GM18951 (cell line): Measurements from ENCODE around the gene TADA2A.

ENCODE experiments used
- POLR2A ChIP-seq: IDR thresholded peaks from 4 replicates; pipeline ENCODE4 v1.6.1; 2011; ENCODE audit warnings: mild to moderate bottlenecking; ENCODE audit not compliant: insufficient read length, insufficient read depth; ENCODE audit errors: extremely low read depth
- in situ Hi-C: fragments of 300-500 bp; cut with MboI; formaldehyde crosslinking; loops from one replicate; pipeline ENCODE4 v1.12.0; 2022; ENCODE audit warnings: low sequenced_read_pairs, mixed read lengths, inconsistent platforms; ENCODE audit not compliant: unreplicated experiment

TADA2A gene

DNA sequence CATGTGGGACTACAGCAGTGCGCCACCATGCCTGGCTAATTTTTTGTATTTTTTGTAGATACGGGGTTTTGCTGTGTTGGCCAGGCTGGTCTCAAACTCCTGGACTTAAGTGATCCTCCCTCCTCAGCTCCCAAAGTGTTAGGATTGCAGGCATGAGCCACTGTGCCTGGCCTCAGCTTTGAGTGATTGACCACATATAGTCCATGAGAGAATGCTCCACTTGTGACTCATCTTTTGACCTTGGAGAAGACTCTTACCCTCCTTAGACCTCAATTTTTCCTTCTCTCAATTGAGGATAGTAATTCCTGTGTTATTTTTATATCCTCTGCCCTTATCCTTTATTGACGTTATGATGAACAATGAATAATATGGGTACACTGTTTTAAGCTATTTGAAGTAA, 52.1 kb downstream of the TADA2A start:
- in situ Hi-C loops, result no loop called here
- no peak for TF ChIP-seq POLR2A

DNA sequence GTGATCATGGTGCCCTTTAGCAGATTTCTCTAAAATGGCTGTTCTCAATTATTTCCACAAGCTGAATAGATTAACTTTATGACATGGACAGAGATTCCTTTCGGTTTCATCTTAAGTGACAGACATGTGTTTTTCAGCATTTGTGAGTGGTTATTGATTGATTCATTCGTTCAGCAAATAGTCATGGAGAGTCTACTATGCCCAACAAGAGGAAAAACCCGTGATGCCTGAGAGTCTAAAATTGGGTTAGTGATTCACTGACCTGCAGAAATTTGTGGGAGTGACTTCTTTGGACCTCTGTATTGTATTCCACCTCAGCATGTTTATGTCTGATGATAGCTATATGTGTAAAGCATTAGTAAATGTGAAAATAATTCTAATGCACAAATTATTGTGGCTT, 55.0 kb downstream of the TADA2A start:
- no peak for TF ChIP-seq POLR2A
- in situ Hi-C loops, result no loop called here

DNA sequence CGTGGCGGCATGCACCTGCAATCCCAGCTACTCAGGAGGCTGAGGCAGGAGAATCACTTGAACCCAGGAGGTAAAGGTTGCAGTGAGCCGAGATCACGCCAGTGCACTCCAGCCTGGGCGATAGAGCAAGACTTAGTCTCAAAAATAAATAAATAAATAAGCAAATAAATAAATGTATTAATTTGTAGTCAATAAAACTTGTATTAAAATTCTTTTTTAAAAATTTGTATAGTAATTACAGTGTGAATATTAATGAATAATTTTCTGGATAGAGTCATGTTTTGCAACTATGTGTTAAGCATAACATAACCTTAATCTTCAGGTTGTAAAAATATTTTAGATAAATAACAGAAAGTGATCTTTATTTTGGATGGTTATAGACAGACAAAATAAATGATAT, 55.8 kb downstream of the TADA2A start:
- in situ Hi-C loops, result no loop called here

DNA sequence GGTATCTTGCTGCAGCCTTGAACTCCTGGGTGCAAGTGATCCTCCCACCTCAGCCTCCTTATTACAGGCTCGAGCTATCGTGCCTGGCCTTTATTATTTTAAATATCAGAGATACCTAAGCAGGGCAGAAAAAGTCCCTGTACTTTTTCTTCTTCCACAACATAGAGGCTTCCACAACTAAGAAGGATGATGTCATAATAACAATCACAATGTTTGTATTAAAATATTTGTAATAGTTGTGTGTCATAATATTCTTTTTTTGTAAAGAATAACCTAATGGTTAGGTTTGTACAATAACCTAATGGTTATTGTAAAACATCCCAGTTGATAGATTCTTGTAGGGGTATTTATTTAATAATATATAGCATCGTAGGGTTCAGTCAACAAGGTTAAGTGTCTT, 56.4 kb downstream of the TADA2A start:
- in situ Hi-C loops, result no loop called here
- no peak for TF ChIP-seq POLR2A

More for the DNA sequence above, 55.8 kb downstream of the TADA2A start:
- TF ChIP-seq POLR2A, result no peak

DNA sequence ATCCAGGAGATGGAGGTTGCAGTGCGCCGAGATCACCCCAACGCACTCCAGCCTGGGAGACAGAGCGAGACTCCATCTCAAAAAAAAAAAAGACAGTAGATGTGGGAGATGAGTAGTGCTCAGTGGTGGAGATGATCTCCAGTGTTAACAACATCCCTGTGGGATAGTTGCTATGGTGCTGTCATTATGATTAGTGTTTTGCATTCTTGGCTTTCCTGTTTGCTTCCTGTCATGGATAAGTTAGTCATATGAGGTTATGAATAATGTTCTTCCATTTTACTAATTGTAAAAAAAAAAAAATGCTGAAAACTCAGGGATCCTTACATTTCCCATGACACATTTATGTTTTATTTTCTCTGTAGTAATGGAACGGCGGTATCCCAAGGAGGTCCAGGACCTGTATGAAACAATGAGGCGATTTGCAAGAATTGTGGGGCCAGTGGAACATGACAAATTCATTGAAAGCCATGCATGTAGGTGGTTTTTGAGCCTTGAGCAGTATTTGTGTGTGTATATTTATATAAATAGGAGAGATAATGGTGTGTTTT, 58.5 kb downstream of the TADA2A start:
- in situ Hi-C loops, result no loop called here
- TF ChIP-seq POLR2A, result no peak

DNA sequence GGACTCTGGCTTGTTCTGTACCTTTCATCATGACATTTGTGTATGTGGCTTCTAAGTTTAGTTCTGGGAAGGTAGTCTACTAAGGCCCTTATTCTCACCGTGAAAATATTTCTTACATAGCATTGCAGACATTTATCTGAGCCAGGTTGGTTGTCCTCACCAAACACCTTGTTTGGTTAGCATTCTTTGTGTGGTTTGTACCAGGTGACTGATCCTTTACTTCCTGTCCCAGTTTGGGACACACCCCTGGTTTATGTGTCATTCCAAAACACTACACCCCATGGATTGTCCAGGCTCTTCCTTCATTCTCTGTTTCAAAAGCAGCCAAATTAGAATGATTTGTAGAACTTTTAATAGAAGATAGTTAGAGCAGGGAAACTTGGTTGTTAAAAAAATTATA, 59.8 kb downstream of the TADA2A start:
- no peak for TF ChIP-seq POLR2A
- in situ Hi-C loops, result no loop called here

DNA sequence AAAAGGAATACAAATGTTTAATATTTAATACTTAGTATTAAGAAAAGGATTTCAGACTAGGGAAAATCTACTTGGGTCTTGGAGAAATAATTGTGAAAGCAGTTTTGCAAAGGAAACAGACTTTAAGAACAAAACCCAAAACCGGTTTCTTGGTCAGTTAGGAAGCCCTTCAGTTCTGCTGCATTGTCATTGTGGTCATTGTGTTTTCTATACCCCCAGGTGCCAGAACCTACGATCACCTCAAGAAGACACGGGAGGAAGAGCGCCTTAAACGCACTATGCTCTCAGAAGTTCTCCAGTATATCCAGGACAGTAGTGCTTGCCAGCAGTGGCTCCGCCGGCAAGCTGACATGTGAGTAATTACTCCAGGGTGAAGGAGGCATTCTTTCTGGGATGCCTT, 63.5 kb downstream of the TADA2A start:
- no peak for TF ChIP-seq POLR2A

DNA sequence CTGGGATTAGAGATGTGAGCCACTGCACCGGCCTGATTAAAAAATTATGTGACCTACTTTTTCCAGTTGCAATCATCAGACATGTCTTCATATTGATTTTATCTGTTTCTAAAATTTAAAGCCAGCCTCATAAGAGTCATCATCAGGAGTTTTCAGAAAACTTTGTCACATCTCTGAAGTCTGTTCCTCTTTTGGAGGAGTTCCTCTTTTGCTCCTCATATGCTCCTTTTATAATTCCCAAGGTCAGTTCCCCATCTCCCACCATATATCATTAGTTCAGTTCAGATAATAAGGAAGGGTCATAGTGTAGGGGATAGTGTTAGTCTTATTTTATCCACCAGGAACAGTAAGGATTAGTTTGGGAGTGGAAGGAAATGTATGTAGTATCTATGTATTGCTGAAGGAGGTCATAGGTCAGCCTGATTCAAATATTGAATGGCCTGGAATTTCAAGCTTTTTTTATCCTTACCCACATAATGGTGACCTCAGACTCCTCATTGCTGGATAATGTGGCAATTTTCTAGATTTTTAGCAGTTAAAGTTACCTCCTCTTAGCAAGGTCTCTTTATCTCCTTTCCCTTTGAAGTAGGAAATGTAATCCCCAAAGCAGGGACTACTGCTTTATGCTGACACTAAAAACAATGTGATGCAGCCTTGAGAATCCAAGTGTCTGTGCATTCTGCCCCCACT, 69.2 kb downstream of the TADA2A start:
- no peak for TF ChIP-seq POLR2A
- in situ Hi-C loops, result no loop called here

More for the DNA sequence above, 63.5 kb downstream of the TADA2A start:
- in situ Hi-C loops, result no loop called here

DNA sequence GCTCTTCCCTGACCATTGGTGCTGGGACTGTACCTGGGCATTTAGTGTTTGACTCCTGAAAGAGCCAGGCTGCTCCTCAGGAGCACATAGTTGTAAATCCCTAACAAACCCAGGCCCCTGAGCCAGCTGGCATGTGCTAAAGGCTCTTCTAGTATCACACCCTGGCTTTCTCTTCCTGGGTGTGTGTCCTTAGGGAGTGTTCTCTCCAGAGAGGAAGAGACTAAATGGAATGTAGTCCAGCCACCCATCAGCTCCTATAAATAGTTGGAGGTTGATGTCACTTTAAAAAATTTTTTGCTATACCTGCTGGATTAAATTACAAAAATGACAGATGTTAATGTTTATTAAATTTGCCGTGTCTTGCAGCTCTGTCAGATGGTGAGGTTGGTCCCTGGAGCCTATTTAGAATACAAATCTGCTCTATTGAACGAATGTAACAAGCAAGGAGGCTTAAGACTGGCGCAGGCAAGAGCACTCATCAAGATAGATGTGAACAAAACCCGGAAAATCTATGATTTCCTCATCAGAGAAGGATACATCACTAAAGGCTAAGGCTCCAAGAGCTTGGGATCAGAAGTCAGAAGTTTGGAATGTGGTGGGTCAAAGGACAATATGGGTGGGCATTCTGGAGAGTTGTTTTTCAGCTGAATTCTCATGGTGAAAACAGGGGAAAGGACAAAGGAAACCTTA, 69.9 kb downstream of the TADA2A start:
- in situ Hi-C loops, result no loop called here

DNA sequence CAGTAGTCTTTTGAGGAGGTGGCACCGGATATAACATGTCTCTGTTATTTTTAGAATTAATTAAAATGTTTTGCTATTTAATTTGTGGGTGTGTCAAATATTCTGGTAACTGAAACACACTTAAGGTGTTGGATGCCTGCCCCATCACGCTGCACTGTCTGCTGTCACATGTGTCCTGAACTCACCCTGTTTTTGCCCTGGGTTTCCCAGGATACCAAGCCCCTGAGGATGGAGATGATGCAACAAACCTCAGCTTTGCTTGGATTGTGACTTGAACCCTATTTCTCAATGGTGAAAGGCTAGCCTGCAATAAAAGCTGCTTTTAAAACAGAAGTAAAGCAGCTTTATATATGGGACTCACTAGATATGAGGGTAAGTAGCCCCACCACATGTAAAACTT, 71.5 kb downstream of the TADA2A start:
- in situ Hi-C loops, result no loop called here
- no peak for TF ChIP-seq POLR2A

More for the DNA sequence above, 69.9 kb downstream of the TADA2A start:
- no peak for TF ChIP-seq POLR2A

DNA sequence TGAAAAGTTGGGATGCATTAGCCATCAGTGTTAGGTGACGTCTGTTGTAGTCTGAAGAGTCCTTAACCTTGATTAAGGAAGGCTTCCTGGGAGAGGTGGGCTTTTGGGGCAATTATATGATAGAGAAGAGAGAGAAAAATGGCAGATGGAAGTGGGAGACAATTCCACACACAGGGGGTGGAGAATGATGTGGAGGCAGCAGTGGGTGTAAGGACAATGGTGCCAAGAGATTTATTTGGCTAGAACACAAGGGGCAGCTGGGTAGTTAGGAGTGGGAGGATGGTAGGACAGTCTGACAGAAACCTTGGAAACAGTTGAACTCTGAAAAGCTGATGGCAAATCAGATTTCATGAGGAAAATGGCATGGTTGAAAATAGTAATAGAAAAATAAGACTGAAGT, 72.3 kb downstream of the TADA2A start:
- no peak for TF ChIP-seq POLR2A
- in situ Hi-C loops, result no loop called here

DNA sequence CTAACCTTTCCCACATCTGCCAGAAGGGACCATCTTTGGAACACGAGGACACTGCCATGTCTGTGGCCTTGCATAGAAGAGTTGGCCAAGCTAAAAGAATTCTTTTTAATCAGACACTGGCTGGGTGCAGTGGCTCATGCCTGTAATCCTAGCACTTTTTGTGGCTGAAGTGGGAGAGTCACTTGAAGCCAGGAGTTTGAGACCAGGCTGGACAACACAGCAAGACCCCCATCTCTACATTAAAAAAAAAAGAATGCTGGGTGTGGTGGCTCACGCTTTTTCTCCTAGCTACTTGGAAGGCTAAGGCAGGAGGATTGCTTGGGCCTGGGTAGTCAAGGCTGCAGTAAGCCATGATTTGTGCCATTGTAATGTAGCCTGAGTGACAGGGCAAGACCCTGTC, 73.7 kb downstream of the TADA2A start:
- in situ Hi-C loops, result no loop called here
- TF ChIP-seq POLR2A, result no peak

DNA sequence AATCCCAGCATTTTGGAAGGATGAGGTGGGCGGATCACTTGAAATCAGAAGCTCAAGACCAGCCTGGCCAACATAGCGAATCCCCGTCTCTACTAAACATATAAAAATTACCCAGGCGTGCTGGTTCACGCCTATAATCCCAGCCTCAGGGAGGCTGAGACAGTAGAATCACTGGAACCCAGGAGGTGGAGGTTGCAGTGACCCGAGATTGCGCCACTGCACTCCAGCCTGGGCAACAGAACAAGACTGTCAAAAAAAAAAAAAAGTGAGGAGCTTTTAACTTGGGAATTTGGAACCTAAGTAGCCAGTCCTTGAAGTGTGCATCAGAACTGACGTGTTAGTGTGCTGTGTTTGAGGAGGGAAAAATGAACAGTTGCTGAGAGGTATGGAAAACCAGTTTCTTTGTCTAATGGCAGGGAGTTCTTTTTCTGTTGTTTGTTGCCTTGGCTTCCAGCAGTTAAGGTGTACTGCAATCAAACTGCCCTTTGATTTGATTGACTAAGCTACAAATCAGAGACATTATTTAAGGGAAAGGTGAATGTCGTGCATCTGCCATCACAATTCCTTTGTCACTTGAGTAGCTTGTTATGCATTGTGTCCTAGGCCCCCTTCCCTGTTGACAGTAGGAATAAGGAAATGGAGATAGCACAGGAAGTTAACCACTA, 74.4 kb downstream of the TADA2A start:
- in situ Hi-C loops, result no loop called here
- no peak for TF ChIP-seq POLR2A

DNA sequence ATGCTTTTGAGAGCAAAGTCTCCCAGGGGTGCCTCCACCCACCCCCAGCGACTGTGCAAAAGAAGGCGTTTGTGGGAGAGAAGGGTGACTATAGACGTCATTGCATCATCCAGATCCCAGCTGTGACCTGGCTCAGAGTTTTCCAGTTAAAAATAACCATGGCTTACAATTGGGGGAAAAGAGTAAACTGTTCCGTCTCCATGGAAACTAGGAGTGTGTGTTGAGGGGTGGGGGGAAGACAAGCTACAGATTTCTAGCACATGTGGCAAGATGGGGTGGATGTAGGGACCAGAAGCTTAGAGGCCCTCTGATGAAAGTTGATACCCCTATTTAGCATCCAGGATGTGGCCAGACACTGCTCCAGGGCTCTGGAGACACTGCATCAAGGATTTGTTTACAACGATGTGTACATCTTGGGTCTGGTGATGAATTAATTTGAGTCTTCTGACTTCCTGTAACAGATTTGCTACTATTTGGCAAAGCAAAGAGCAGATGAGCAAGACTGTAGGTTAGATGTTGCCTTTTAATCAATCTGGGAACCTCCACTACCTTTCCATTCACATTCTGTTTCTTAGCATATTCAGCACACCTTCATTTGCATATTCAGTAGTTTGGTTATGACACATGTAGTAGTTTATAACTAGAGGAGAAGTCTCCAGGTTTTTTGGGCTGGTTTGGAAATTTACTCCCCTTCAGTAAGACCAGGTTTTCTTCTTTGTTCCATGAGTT, 76.8 kb downstream of the TADA2A start:
- no peak for TF ChIP-seq POLR2A
- in situ Hi-C loops, result no loop called here
